Heart left ventricle (tissue), 13 donors: ENCODE results near the gene NANP.

Experiments used
- CTCF ChIP-seq, 12 donors: fragments of 200-600 bp; sonication (generic) in 4 of 12; IDR thresholded peaks; one replicate each; pipeline versions ENCODE4 v1.5.0 to v1.8.0; 2018 to 2022; ENCODE audit warnings: antibody characterized with exemption in 12 of 12, mild to moderate bottlenecking in 5 of 12
- POLR2A ChIP-seq, 2 donors: fragments of 450-650 bp; IDR thresholded peaks; one replicate each; pipeline ENCODE4 v1.6.1; 2017; ENCODE audit warnings: antibody characterized with exemption in 2 of 2, mild to moderate bottlenecking in 2 of 2, moderate library complexity in 2 of 2
- donor health status: ischemic (EF 13 %, LVEDD 7.1; RV severe dilation, severe dysfunction).
- donor health status: DM: no; HTN: yes; CAD: no.
- donor health status: DM: no; HTN: no; CAD: no.
- donor health status: ischemic (EF 25% LVEDD 6.9; RV normal size, moderate dysfunction).
- donor health status: ischemic (EF 25% LVEDD 5.7; RV mildly dilated, moderate dysfunction).
- donor health status: ischemic (EF 35%, LVEDD 5.7; RV mildly dilated, moderate dysfunction).
- donor health status: nonischemic (EF 11% LVEDD 7.7; RV severe dilation, severe dysfunction).
- donor health status: DM: yes; HTN: yes; CAD: no.
- donor health status: PGD.
- donor health status: ischemic (EF 29% LVEDD 5.4; RV normal size, mild dysfunction).
- donor health status: nonischemic (EF 23%, LVEDD 6.1; RV moderate dilation, normal function).

GRCh38 chr20:25579081-25579770 lies 44.6 kb downstream of the NANP start:
- TF ChIP-seq CTCF (IDR thresholded peaks at IDR 0.05) = no peak
- TF ChIP-seq POLR2A (IDR thresholded peaks at IDR 0.05) = no peak
